ENCODE results near the gene ST8SIA2. TPM values are rescaled to one million over a fixed set of nuclear protein-coding genes. Genes with fewer than 3 reads are reported as not detected.

Gene ST8SIA2
- polyA plus RNA-seq, 3 donors, result 4.0 to 5.6 (median 5.2) TPM

DNA sequence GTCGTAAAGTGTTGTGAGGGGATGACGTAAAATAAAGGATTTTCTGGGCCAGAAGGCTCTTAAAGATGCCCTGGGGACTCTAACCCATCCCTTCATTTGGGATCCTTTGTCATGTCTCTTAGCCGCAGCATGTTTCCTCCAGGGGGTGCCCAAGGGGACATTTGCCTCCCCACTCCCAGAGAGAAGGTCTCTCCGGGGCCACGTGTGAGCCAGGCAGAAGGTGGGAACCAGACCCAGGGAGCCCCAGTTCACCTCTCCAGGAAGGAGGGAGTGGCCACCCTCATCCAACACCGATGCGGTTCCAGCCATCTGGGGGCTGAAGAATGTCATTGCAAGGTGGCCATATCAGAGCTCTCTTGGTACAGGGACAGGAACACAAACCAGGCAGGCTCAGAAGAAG, 25.2 kb downstream of the ST8SIA2 start:
- DNase-seq (ENCODE audit: extremely low read depth in 1 of 11, low read depth in 9 of 11, low spot score in 4 of 11), result no peak

DNA sequence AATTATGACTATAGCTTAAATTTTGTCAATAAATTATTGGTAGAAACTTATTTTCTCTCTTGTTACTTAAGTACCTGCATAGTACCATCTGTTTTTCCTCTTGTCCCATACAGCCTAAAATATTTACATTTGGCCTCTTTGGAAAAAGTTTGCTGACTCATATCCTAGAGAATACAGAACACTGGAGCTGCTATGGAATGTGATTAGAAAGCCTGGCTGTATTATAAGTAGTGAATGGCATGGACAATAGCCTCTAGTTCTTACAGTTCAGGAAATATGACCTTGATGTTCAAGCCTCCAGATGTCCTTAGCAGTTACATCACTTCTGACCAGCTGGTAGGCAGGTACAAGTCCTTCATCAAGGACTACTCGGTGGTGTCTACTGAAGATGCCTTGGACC, 28.3 kb downstream of the ST8SIA2 start:
- DNase-seq (ENCODE audit: extremely low read depth in 1 of 11, low read depth in 9 of 11, low spot score in 4 of 11), result no peak

DNA sequence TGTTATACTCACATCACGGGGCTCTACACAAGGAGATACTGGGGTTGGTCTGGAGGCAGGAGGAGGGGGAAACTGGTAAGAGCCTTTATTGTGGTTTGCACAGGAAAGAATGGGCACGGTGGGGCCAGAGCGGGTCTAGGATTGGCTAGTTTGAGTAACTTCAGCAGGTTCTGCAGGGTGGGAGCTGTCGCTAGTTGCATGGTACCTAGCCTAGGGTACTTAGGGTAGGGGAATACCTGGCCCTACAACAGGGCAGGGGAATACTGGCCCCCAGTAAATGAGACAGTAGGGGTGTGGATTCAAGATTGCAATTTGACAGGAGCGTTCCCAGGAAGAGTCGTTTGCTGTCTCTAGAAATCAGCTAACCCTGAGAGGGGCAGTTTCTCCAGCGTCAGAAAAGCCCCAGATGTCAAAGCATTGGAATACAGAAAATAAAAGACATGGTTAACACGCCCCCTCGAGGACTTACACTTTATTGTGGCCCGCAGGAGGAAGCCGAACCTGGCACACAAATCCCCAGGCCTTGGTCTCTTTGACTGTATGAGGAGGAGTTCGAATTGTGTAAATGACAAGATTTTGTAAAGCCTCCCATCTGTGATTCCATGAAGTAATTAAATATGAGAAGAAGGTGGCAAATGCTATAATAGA, 32.0 kb downstream of the ST8SIA2 start:
- DNase-seq (ENCODE audit: extremely low read depth in 1 of 11, low read depth in 9 of 11, low spot score in 4 of 11), result no peak

DNA sequence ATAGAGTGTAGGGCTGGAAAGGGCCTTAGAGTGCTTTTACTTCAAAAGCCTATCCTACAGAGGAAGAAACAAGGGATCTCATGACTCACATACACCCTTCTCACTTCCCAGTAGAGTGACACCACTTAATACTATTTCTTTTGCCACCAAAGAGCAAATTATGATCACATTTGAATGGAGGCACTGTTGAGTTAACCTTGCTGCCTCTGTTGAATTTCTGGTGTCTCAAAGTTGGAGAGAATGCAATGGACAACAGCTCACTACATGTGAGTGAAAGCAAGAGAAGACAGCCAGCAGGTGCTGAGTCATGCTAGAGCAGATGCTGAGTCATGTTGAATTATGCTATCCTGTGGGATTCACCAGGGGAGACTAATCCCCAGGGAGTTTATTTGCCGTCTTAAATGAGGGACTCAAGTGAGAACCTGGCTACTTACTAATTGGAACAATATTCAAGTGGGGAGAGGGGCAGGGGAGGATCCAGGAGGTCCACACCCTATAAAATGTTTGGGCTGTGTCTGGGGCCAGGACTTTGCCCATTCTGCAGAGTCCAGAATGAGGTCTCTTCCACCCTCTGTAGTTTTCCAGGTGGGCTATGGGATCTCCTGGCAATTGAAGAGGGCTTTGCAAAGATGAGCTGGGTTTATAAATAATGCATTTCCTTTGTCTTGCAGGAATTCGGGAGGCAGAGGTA, 35.8 kb downstream of the ST8SIA2 start:
- no peak for DNase-seq (ENCODE audit: extremely low read depth in 1 of 11, low read depth in 9 of 11, low spot score in 4 of 11)

DNA sequence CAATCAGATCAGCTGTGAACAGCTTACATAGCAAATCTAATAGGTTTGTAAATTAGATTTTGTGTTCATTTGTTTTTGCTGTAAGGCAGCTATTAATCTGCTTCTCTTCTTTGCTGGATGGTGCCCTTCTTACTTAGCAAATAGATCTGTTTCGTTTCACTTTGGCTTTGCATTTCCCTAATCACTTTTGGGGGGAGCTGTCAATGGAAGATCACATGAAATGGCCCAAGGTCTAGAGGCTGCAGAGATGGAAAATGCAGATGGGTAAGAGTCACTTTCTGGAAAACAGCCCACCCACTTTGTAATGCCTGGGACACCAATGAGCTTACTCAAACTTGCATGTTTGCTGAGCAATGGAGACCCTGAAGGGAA, 36.4 kb downstream of the ST8SIA2 start:
- no peak for DNase-seq (ENCODE audit: extremely low read depth in 1 of 11, low read depth in 9 of 11, low spot score in 4 of 11)

DNA sequence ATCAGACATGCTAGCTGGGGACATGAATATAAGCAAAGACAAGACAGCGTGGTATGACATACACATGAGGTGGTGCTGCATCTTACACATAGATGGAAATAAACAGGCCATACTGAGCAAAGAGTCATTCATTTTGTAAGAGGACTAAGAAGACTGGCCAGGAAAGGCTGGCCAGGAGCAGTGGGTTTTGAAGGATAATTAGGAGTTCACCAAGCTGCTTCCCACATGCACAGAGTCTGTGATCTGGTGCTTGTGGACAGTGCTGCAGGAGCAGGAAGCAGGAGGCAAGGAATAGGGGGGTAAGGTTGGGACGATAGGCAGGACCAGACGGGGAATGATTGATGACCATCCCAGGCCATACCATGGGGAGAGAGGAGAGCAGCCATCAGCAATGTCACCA, 41.5 kb downstream of the ST8SIA2 start:
- DNase-seq (ENCODE audit: extremely low read depth in 1 of 11, low read depth in 9 of 11, low spot score in 4 of 11), result no peak

DNA sequence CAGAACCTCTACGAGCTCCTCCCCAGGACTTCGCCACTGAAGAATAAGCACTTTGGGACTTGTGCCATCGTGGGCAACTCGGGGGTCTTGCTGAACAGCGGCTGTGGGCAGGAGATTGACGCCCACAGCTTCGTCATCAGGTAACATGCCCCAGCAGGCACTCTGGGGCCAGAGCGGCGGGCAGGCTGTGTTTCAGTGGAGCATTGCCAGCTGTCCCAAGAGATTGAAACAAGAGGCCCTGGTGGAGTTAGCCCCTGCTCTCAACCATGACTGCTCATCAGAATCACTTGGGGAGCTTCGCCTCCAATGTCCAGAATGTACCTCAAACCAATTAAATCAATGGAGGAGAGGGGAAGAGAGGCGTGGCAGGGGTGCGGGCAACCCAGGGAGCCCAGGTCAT, 44.8 kb downstream of the ST8SIA2 start:
- DNase-seq (ENCODE audit: extremely low read depth in 1 of 11, low read depth in 9 of 11, low spot score in 4 of 11), result no peak

DNA sequence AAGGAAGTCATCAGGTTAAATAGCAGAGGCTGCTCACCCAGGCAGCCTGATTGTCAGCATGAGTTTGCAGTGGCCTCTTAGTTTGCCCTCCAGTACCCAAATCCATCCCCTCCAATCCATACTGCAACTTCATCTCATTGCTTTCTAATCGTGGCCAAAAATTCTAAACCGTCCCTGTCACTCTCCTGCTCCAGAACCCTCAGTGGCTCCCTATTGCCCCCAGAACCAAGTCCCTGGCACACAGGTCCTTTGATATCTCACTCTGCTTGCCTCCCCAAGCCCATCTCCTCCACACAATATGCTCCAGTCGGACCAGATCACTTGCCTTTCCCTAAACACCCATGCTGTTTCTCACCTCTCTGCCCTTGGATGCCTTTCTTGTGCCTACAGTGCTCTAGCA, 49.7 kb downstream of the ST8SIA2 start:
- DNase-seq (ENCODE audit: extremely low read depth in 1 of 11, low read depth in 9 of 11, low spot score in 4 of 11), result no peak

DNA sequence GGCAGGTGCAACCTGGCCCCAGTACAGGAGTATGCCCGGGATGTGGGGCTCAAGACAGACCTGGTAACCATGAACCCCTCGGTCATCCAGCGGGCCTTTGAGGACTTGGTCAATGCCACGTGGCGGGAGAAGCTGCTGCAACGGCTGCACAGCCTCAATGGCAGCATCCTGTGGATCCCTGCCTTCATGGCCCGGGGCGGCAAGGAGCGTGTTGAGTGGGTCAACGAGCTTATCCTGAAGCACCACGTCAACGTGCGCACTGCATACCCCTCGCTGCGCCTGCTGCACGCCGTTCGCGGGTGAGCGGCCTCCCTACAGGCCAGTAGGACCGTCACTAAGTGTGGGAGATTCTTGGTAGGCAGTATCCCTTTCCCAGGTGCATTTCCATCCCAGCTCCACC, 51.0 kb downstream of the ST8SIA2 start:
- DNase-seq (ENCODE audit: extremely low read depth in 1 of 11, low read depth in 9 of 11, low spot score in 4 of 11), result no peak

DNA sequence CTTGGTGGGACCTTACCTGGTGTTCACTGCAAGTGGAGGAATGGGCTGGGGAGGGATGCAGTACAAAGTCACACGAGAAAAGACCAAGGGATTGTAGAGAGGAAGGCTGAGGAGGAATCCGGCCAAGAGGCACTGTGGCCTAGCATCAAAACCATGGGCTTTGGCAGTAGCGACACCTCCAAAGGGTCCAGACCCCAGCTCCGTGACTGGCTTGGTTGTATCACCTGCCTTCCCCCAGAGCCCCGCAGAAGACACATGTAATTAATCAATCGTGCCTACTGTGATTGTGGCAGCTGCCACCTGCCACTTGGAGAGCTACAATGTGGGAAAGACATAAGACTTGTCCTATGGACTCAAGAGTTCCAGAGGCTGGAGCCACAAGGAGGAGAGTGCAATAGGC, 54.7 kb downstream of the ST8SIA2 start:
- no peak for DNase-seq (ENCODE audit: extremely low read depth in 1 of 11, low read depth in 9 of 11, low spot score in 4 of 11)

DNA sequence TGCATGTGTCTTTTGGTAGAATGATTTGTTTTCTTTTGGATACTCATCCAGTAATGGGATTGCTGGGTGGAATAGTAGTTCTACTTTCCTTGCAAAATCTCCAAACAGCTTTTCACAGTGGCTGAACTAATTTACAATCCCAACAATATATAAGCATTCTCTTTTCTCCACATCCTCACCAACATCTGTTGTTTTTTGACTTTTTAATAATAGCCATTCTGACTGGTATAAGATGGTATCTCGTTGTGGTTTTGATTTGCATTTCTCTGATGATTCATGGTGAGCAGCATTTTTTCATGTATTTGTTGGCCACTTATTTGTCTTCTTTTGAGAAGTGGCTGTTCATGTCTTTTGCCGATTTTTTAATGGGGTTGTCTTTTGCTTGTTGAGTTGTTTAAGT, 55.8 kb downstream of the ST8SIA2 start:
- DNase-seq (ENCODE audit: extremely low read depth in 1 of 11, low read depth in 9 of 11, low spot score in 4 of 11), result no peak

DNA sequence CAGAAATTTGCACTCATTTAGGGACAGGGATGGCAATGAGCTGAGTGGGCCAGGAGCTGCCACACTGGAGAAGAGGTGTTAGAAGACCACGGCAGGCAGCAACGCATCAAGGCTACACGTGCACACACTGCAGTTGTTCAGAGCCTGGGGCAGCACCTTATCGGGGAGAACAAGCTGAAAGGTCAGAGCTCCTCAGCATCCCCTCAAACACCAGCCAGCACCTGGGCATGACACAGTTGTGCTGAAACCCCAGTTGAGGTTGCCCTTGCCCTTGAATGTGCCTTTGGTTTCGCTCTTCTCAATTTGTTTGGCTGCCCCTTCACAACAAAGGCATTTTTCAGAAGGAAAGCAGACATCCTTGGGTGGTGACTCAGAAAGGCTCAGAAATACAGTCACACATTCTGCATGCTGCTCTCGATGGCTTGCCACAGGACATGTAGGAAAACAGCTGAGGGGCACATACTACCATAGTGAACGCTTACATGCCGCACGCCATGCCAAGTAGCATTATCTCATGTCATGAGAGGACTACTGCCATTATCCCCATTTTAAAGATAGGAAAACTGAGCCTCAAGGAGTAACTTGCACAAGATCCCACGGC, 57.6 kb downstream of the ST8SIA2 start:
- no peak for DNase-seq (ENCODE audit: extremely low read depth in 1 of 11, low read depth in 9 of 11, low spot score in 4 of 11)

DNA sequence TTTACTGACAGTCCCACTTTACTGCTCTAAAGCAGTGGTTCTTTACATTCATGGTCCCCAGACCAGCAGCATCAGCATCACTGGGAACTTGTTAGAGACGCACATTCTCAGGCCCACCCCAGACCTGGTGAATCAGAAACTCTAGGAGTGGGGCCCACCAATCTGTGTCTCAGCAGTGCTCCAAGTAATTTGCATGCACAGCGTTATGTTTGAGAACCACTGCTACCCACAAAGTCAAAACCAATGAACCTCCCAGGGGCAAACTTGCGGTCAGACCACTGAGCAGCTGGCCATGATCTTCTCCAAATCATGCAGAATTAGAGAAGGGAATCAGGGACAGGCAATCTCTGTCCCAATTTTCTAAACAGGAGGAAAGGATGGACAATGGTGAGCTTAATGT, 58.5 kb downstream of the ST8SIA2 start:
- DNase-seq (ENCODE audit: extremely low read depth in 1 of 11, low read depth in 9 of 11, low spot score in 4 of 11), result no peak

DNA sequence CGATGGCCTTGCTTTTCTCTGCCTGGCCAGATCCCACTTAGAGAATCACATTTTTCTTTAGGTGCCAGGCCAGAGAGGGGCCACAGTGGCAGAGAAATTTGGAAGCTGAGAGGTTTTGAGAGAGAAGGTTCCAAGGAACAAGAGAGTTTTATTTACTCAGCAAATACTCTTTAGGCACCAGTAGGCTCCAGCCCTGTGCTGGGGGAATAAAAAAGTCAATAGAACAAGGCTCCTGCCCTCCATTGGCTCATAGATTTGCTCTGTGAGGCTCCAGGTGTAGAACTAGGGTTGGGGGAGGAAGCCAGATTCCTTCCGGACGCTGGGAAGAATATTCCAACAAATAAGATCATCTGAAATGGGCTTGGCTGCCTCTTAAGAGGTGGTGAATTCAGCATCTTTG, 59.9 kb downstream of the ST8SIA2 start:
- no peak for DNase-seq (ENCODE audit: extremely low read depth in 1 of 11, low read depth in 9 of 11, low spot score in 4 of 11)

DNA sequence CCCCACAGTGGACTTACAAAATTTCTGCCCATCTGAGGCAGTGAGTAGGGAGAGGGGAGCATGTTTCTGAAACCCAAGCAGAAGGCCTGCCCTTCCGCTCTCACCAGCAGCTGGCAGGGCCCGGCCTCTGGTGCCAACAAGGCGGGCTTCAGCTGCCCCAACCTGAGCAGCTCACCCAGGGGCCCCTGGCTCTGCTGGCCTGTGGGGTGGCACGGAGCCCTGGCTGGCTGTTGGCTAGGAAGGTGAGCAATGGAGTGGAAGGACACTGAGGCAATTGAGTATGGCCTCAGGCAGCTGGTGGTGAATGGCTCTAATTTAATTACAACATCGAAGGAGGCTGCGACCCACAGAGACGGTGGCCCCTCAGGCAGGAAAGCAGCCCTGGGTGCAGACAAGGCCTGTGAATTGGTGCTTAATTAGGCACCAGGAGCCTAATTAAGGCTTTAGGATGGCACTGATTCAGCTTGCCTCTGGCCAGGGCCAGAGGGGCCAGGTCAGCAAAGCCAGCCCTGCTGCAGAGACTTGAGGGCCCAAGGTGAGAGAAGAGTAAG, 60.9 kb downstream of the ST8SIA2 start:
- no peak for DNase-seq (ENCODE audit: extremely low read depth in 1 of 11, low read depth in 9 of 11, low spot score in 4 of 11)

DNA sequence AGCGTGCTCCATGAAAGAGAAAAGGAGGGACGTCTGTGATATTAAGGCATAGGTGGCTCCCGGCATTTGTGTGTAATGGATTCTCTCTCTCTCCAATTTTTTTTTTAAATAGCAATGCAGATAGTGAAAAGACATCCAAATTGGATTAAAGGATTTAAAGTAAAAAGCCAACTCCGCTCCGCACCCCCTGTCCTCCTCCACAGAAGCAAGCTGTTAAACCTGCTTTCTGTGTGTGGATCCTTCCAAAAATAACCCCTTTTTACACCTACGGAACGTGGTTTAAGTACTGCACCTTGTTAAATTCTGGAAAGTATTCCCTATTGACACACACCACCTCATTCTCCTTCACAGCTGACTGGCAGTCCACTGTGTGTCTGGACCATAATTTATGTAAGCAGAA, 61.6 kb downstream of the ST8SIA2 start:
- no peak for DNase-seq (ENCODE audit: extremely low read depth in 1 of 11, low read depth in 9 of 11, low spot score in 4 of 11)

DNA sequence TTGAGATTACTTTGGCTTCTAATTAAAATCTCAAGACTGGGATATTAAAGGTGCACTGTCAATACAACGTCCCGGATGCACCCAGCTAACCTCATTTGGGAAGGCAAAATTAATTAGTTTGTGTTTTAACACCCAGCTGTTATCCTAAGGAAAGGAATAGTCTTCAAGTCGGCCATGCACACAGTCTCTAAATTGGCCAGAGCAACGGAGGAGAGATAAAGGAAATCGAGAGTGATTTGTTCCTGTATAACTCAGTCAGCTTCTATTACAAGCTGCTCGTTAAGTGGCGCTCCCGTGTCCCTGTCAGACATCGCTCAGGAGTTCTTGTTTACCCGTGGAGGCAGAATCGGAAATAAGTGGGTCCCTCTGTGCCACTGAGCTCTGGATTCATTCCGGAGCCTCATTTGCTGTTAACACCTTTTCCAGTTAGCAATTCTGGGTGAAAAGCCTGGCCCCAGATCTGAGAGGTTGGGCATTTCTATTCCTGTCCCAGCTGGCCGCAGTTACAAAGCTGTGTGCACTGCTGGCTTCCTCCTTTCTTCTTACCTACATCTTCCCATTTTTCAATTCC, 63.9 kb downstream of the ST8SIA2 start:
- no peak for DNase-seq (ENCODE audit: extremely low read depth in 1 of 11, low read depth in 9 of 11, low spot score in 4 of 11)

DNA sequence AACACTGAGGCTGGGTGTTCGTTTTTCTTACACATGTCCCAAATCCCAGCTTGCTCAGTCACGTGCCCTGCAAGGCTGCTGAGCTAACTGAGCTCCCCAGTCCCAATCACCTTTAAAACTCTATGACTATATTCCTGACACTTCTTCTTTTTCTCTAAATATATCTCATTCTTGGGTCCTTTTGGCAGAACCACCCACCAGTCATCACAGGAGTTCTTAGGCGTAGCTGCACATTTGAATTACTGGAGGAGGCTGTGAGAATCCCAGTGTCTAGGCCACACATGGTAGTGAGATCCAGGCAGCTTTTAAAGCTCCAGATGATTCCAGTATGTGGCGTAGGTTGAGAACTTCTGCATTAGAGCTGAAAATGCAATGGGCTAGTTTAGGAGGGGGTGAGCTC, 66.3 kb downstream of the ST8SIA2 start:
- no peak for DNase-seq (ENCODE audit: extremely low read depth in 1 of 11, low read depth in 9 of 11, low spot score in 4 of 11)

DNA sequence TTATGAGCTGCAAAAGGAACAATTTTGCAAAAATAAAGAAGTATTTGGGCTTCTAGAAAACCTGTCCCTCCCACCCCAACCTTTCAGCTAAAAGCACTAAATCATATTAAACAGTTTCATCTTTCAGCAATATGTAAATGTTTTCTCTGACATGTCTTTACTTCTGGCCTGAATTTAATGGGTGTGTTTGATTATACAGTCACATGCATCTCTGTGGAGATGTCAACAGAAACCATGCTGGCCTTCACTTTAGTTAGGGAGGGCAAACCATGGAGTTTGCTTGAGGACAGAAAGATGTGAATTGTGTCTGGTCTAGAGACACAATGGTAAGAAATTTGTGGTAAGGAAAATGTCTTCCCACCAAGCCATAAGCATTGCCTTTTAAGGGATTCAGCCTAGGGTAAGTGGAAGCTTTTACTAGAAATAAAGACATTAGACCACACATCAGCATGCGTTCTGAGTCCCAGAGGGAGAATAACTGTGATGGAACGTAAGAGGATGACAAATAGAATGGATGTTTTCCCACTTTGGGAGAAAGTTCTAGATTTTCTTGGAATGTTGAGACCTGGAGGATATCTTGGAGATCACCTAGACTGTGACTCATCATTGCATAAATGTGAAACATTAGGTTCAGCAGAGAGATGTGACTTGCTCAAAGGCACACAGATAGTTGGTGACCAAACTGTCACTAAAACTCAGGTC, 68.9 kb downstream of the ST8SIA2 start:
- no peak for DNase-seq (ENCODE audit: extremely low read depth in 1 of 11, low read depth in 9 of 11, low spot score in 4 of 11)

DNA sequence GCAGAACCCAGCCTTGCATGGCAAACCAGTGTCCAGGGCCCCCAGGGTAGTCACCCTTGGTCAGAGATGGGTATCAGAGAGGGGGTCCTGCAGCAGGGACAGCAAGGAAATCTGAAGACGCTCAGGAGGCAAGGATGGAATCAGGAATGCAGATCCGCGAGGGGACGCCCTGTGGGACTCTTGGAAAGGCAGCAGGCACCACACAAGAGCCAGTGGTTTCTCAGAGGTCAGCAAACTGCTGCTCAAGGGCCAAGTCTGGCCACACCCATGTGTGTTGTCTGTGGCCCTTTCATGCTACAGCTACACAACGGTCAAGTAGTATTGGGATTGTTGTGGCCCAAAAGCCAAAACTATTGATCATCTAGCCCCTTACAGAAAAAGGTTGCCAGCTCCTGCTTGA, 69.7 kb downstream of the ST8SIA2 start:
- no peak for DNase-seq (ENCODE audit: extremely low read depth in 1 of 11, low read depth in 9 of 11, low spot score in 4 of 11)

Measured in renal cortex interstitium (tissue), 11 donors.